ENCODE results near the gene THSD4.

THSD4 gene

DNA sequence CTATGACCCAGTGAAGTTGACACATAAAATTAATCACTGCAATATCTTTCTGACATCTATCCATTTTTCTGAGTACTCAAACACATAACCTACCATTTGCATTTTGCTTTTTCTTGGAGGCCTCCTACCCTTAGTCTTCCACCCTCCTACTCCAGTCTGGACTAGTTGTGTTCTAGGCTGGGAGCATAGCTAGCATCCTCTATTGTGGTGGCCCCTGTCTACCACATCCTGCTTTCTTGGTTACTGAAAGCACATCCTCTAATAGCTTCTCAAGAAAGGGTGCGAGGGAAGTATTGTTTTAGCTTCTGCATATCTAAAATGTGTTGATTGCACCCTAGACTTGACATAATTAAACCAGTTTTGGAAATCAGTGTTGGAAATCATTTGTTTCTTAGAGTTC, 176.5 kb downstream of the THSD4 start:
- no peak overlapping the region for H3K4me3 ChIP-seq (ENCODE audit: low read depth, low read length)
- in situ Hi-C loops (cut with HindIII; ENCODE audit: low sequenced_read_pairs) = no loop called here
- DNase-seq (ENCODE audit: low read depth, low spot score) = no peak
- TF ChIP-seq, protein P1, sequence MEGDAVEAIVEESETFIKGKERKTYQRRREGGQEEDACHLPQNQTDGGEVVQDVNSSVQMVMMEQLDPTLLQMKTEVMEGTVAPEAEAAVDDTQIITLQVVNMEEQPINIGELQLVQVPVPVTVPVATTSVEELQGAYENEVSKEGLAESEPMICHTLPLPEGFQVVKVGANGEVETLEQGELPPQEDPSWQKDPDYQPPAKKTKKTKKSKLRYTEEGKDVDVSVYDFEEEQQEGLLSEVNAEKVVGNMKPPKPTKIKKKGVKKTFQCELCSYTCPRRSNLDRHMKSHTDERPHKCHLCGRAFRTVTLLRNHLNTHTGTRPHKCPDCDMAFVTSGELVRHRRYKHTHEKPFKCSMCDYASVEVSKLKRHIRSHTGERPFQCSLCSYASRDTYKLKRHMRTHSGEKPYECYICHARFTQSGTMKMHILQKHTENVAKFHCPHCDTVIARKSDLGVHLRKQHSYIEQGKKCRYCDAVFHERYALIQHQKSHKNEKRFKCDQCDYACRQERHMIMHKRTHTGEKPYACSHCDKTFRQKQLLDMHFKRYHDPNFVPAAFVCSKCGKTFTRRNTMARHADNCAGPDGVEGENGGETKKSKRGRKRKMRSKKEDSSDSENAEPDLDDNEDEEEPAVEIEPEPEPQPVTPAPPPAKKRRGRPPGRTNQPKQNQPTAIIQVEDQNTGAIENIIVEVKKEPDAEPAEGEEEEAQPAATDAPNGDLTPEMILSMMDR (IDR thresholded peaks at IDR 0.05; ENCODE audit: low read depth, low read length) = no peak

DNA sequence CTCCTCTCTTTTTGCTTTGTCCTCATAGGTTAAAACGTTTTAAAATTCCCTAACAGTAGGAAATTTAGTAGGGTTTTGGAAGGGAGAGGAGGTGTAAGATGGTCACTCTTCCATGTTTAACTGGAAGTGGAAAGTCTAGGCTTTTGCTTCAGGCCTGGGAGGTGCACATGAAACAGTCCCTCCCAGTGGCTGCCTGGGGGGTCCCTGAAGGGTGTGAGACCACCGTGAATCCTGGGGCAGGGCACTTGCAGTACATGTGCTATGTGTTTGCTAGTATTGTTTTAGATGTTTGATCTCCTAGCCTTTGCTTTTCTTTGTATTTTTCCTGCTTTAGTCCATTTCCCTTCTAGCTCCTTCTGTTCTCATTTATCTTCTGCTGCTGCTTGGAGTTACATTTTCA, 178.5 kb downstream of the THSD4 start:
- TF ChIP-seq, protein P1 (IDR thresholded peaks at IDR 0.05; ENCODE audit: low read depth, low read length) = no peak
- no peak for DNase-seq (ENCODE audit: low read depth, low spot score)
- no peak overlapping the region for H3K4me3 ChIP-seq (ENCODE audit: low read depth, low read length)
- in situ Hi-C loops (cut with HindIII; ENCODE audit: low sequenced_read_pairs) = no loop called here

DNA sequence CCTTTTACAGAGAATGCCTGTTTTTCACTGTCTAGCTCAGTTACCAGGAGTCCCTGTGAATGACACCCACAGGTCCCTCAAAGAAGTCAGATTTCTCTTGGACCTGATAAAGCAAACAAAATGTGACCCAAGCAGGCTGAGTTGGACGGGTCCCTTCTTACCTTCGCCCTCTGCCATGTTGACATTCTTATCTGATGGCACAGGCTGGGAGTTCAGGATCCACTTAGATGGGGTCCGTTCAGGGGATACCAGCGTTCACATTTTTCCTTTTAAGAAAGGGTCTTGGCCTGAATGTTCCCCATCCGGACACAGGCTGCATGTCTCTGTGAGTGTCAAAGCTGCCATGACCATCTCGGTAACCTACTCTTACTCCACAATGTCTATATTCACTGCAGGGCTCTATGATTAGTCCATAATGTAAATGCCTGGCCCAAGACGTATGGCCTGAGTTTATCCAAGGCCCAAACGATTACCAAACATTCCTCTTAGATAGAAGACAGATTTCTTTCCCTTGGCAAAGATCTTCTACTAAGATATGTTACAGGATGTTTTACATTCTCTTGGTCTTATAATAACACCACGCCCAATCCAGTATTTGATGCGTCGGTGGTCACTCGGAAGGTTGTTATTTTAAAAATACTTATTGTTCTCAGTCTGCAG, 179.1 kb downstream of the THSD4 start:
- in situ Hi-C loops (cut with HindIII; ENCODE audit: low sequenced_read_pairs) = no loop called here
- no peak overlapping the region for H3K4me3 ChIP-seq (ENCODE audit: low read depth, low read length)
- TF ChIP-seq, protein P1 (IDR thresholded peaks at IDR 0.05; ENCODE audit: low read depth, low read length) = no peak
- peak; percentile 94 for DNase-seq (ENCODE audit: low read depth, low spot score)

DNA sequence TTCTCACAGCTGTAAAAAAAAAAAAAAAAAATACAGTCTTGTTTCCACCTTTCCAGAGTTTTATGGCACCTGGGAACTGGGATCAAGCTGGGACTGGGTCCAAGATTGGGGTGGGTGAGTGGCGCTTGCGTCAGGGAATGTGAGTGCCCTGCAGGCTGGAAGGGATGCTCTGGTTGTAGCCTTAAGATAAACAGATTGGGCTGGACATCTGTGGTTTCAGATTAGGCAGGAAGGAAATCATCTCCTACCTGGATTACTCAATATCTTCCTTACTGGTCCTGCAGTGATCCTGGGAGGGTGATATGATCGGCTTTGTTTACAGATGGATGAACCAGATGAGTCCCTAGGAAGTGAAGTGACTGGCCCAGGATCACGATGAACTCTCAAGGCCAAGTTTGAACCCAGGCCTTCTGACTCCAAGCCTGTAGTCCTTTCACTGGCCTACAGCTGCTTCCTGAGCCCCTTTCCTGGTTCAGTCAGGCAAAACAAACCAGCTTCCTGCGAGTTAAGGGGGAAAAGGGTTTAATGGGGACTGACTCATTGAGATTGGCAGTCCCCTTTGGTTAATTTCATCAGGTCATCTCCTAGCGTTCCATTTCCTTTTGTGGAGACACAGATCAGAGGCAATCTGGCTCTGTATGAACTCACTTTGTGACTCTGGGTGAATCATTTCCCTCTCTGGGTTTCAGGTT, 179.8 kb downstream of the THSD4 start:
- no peak overlapping the region for H3K4me3 ChIP-seq (ENCODE audit: low read depth, low read length)
- TF ChIP-seq, protein P1 (IDR thresholded peaks at IDR 0.05; ENCODE audit: low read depth, low read length) = no peak
- in situ Hi-C loops (cut with HindIII; ENCODE audit: low sequenced_read_pairs) = no loop called here
- DNase-seq (ENCODE audit: low read depth, low spot score) = peak; percentile 99

DNA sequence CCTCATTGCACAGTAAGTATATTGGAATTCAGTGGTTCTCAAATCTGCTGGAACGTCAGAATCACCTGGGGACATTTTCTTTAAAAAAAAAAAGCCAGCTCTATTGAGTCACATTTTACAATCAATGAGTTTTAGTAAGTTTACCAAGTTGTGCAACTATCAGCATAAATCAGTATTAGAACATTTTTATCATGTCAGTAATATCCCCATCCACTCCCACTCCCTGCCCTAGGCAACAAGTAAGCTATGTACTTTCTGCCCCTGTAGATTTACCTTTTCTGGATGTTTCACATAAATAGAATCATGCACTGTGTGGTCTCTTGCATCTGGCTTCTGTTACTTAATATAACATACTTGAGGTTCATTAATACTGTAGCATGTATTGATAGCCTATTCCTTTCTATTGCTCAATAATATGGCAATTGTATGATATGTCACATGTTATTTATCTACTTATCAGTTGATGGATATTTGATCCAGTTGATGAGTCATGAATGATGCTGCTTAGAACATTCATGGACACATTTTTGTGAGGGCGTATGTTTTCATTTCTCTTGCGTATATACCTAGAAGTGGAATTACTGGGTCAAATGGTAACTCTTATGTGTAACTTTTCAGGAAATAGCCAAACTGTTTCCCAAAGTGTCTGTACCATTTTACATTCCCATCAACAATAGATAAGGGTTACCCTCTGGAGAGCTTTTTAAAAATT, 180.5 kb downstream of the THSD4 start:
- no peak overlapping the region for H3K4me3 ChIP-seq (ENCODE audit: low read depth, low read length)
- DNase-seq (ENCODE audit: low read depth, low spot score) = peak; percentile 89
- in situ Hi-C loops (cut with HindIII; ENCODE audit: low sequenced_read_pairs) = no loop called here
- TF ChIP-seq, protein P1 (IDR thresholded peaks at IDR 0.05; ENCODE audit: low read depth, low read length) = no peak

DNA sequence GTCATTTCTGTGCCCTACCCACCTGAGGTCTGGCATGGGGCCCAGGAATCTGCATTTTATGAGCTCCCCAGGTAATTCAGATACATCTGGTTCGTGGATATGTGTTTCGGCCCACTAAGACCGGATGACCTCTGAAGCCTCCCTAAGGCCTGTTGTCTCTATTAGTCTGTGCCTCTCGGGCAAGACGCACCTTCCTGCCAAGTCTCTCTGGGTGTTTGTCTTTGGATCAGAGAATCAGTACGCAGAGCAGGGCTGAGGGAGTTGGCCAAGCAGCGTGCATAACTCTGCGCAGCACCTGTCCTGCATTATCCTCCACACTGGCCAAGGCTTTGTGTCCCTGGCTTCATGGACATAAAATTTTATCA, 181.0 kb downstream of the THSD4 start:
- in situ Hi-C loops (cut with HindIII; ENCODE audit: low sequenced_read_pairs) = no loop called here
- TF ChIP-seq, protein P1 (IDR thresholded peaks at IDR 0.05; ENCODE audit: low read depth, low read length) = no peak
- DNase-seq (ENCODE audit: low read depth, low spot score) = no peak
- H3K4me3 ChIP-seq (ENCODE audit: low read depth, low read length) = no peak overlapping the region
